Subcutaneous abdominal adipose tissue (tissue), 5 donors: ENCODE results near the gene MAP7D1.
"Not testable (repeated sequence)": the region's sequence is repeated elsewhere in the genome, so short reads cannot be mapped to it uniquely, and the experiment has no call there.

Experiments
- H3K27ac ChIP-seq: one replicate; pipeline ENCODE4 v1.7.0; 2013; ENCODE audit warnings: low read depth, mild to moderate bottlenecking, inconsistent platforms, low read length, moderate library complexity
- H3K27me3 ChIP-seq, 5 donors: one replicate each; pipeline ENCODE4 v1.7.0; 2013; ENCODE audit warnings: low read length in 5 of 5, inconsistent platforms in 1 of 5; ENCODE audit not compliant: control insufficient read depth in 5 of 5, insufficient read depth in 4 of 5
- H3K36me3 ChIP-seq, 5 donors: one replicate each; pipeline ENCODE4 v1.7.0; 2013; ENCODE audit warnings: low read length in 5 of 5; ENCODE audit not compliant: control insufficient read depth in 5 of 5, insufficient read depth in 5 of 5
- H3K4me1 ChIP-seq, 5 donors: one replicate each; pipeline ENCODE4 v1.7.0; 2013; ENCODE audit warnings: low read length in 5 of 5, mild to moderate bottlenecking in 3 of 5, moderate library complexity in 1 of 5; ENCODE audit not compliant: control insufficient read depth in 5 of 5, insufficient read depth in 5 of 5
- H3K4me3 ChIP-seq, 5 donors: one replicate each; pipeline ENCODE4 v1.7.0; 2013; ENCODE audit warnings: low read length in 5 of 5, low read depth in 1 of 5
- H3K9ac ChIP-seq, 5 donors: one replicate each; pipeline ENCODE4 v1.7.0; 2013; ENCODE audit warnings: low read length in 5 of 5, mild to moderate bottlenecking in 4 of 5, moderate library complexity in 3 of 5
- H3K9me3 ChIP-seq, 5 donors: one replicate each; pipeline ENCODE4 v1.7.0; 2013; ENCODE audit warnings: low read length in 5 of 5; ENCODE audit not compliant: control insufficient read depth in 5 of 5
- donor health status: healthy.
- donor health status: healthy.
- donor health status: healthy.
- donor health status: healthy.
- donor health status: healthy.

The MAP7D1 gene

DNA sequence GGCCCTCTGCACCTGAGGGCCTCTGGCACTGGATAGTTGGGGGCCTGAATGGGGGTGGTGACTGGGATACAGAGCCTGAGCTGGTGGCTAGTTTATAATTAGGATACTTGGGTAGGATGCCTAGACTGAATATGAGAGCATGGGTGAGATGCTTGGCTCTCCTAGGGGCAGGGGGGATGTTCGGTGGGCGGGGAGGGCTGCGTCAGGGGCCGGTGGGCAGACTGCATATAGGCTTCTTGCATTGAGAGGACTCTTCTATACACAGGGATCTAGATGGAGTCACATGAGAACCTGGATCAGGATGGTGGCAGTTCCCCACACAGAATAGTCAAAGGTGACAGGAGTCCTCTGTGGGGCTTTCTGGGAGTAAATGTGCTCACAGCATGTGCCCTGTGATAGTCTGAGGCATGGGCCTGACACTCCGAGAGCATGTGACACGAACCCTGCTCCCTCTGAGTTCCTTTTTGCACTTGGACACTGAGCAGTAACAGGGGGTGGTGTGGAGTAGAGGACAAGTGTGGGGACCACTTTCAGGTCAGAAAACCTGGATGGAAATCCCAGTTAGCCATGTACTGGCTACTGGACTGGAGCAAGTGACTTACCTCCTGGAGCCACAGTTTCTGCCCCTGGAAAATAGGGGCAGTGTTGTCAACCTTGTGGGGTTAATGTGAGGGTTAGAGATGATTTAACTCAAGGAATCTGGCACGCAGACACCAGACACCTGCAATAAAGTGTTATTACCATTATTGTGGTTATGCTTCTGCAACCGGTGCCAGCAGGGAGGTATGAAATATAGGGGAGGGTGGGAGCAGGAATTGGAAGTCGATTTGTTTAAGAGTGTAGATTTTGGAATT, 2.2 kb downstream of the MAP7D1 start:
- peaks cover 0 to 12% (median 7%) of the 10 kb centered on the region in 5 donors for H3K36me3 ChIP-seq
- H3K4me1 ChIP-seq = peaks cover 16 to 80% (median 74%) of the 10 kb centered on the region in 5 donors
- no peaks in the 10 kb centered on the region for H3K9me3 ChIP-seq
- peak overlapping the region; percentile 87 to 99 (median 94) for H3K9ac ChIP-seq
- peak overlapping the region; percentile 100 for H3K27ac ChIP-seq
- no peaks in the 10 kb centered on the region for H3K27me3 ChIP-seq
- H3K4me3 ChIP-seq = peak overlapping the region; percentile 90 to 99 (median 96)

DNA sequence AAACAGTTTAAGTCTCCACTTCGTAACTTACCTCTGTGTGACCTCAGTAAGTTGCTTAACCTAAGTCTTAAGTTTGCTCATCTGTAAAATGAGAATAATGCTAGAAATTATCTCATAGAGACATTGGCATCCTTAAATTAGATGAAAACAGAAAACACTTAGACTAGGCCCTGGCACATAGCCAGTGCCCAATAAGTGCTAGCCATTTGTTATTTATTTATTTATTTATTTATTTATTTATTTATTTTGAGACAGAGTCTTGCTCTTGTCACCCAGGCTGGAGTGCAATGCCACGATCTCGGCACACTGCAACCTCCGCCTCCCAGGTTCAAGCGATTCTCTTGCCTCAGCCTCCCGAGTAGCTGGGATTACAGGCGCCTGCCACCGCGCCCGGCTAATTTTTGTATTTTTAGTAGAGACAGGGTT, 2.9 kb downstream of the MAP7D1 start:
- H3K9me3 ChIP-seq, H3K27me3 ChIP-seq: not testable (repeated sequence)
- Histone ChIP-seq H3K9ac (peak overlapping the region in 4 of 5 donors; percentile 92 to 99 (median 94)), H3K27ac (peak overlapping the region; percentile 100), H3K36me3 (peaks cover 0 to 12% (median 7%) of the 10 kb centered on the region in 5 donors), H3K4me1 (peaks cover 16 to 84% (median 81%) of the 10 kb centered on the region in 5 donors), H3K4me3 (peak overlapping the region; percentile 90 to 99 (median 96))

DNA sequence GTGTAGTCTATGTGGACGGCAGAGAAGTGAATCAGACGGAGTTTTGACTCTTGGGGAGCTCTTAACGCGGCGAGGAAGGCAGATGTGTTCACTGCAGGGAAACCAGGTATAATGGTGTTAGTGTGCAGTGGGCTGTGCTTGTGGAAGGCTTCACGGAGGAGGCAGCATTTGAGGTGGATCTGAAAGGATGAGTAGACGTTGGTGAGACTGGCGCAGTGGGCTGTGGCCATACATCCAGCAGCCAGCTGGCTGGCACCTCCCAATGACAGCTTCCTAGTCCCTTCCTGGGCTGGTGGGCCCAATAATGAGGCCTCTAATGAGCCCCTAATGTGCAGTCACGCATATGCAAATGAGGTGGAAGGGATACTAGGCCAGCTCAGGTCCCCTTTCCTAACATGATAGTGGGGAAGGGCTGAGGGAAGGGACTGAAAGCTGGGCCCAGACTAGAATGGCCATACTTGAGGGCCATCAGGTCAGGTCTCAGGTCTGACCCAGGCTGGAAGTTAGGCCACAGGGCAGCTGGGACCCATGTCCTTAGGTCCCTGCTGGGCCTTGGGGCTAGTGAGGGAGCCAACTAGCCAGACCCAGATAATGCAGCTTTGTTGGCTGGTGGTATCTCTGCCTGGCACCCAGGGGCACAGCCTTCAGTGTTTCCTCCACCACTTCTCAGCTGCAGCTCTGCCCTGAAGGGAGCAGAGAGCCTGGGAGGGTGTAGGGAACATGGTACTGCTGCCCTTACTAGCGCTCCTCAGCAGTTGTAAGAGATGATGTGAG, 3.8 kb downstream of the MAP7D1 start:
- Histone ChIP-seq H3K9me3 (no peaks in the 10 kb centered on the region), H3K27me3 (no peaks in the 10 kb centered on the region), H3K27ac (peak overlapping the region; percentile 88), H3K4me3 (peak overlapping the region; percentile 49 to 67 (median 59)), H3K9ac (peak overlapping the region; percentile 52 to 87 (median 78)), H3K4me1 (peaks cover 19 to 86% (median 83%) of the 10 kb centered on the region in 5 donors), H3K36me3 (peaks cover 0 to 12% (median 7%) of the 10 kb centered on the region in 5 donors)

DNA sequence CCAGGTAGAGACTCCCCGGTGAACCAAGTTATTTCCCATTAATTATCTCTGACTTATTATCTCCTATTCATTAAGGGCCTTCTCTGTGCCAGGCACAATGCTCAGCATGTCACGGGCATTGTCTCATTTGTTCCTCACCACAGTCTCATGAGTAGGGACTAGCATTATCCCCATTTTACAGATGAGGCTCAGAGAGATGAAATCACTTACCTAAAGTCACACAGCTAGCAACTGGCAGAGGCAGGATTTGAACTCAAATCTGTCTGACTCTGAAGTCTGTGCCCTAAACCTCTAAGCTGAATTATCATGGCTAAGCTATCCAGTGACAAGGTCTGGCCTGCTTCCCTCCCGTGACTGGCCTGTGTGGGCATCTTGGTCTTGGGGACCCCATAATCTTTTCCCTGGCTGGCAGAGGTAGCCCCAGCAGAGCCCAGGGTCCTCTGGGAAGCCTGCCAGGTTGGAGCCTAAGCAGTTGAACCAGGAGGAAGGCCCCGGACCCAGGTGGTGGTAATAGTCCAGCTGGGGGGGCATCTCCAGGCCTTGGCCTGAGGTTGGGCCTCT, 4.5 kb downstream of the MAP7D1 start:
- Histone ChIP-seq H3K9me3 (no peaks in the 10 kb centered on the region), H3K9ac (peak overlapping the region; percentile 64 to 87 (median 78)), H3K27ac (peak overlapping the region; percentile 88), H3K4me3 (peak overlapping the region; percentile 49 to 67 (median 59)), H3K4me1 (peaks cover 19 to 83% (median 83%) of the 10 kb centered on the region in 5 donors), H3K36me3 (peaks cover 0 to 12% (median 7%) of the 10 kb centered on the region in 5 donors), H3K27me3 (no peaks in the 10 kb centered on the region)

DNA sequence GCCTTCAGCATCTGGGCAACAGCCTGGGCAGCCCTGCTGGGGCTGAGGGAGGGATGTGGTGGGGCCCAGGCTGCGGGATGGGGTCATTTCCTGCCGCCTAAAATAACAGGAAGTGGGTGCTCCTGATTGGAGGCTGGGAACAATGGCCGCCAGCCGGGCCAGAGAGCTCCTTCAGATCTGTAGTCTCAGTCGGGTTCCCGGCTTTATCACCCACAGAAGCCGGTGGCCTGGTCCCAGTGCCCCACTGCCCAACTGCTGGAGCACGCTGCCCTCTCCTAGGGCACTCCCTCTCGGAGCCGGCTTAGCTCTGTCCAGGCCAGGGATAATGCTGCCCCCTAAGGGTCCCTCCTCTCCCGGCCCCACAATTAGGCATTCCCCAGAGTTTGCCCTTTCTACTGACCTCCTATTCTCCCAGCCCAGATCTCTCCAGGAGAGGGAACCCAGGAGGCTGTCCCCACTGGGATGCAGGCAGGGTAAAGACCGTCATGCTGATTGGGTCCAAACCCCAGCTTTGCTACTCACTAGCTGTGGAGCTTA, 5.1 kb downstream of the MAP7D1 start:
- H3K9ac ChIP-seq = peak overlapping the region; percentile 64 to 87 (median 78)
- no peaks in the 10 kb centered on the region for H3K27me3 ChIP-seq
- H3K4me3 ChIP-seq = peak overlapping the region; percentile 58 to 79 (median 60)
- H3K4me1 ChIP-seq = peaks cover 19 to 89% (median 85%) of the 10 kb centered on the region in 5 donors
- peak overlapping the region; percentile 88 for H3K27ac ChIP-seq
- H3K36me3 ChIP-seq = peaks cover 0 to 12% (median 7%) of the 10 kb centered on the region in 5 donors
- H3K9me3 ChIP-seq = no peaks in the 10 kb centered on the region

DNA sequence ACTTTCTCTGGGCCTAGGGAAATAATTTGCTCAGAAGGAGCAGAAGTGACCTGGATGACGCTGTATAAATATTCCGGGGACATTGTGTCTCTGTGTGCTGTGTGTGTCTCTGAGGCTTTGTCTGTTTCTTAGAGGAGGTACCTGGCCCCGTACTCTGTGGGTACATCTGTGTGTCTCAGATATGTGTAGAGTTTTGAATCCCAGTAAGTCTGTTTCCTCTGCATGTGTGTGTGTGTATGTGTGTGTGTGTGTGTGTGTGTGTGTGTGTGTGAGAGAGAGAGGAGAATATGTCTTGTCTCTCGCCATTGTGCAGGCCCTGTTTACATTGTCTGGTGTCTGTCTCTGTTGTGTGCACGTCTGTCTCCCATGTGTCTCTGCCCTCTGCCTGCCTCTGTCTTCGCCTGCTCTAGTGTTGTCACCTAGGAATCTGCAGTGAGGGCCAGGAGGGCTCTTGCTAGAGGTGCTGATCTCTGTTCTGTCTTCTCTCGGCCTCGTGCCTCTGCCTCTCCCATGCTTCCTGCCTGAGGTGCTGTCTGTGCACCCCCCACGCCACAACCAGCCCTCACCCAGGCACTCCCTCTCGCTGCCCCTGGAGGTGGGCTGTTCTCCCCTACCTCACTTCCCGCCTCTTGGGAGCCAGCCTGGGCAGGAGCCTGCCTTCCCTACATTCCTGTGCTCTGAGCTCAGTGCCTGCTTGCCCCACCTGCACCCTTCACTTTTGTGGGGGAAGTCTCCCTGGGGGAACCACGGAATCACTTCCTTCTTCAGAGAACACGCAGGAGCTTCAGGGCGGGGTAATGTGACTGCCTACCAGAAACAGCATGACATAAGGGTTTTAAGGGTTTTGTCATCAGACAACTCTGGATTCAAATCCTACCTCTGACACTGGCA, 5.9 kb downstream of the MAP7D1 start:
- Histone ChIP-seq H3K4me1 (peaks cover 19 to 94% (median 93%) of the 10 kb centered on the region in 5 donors), H3K9me3 (no peaks in the 10 kb centered on the region), H3K27me3 (no peaks in the 10 kb centered on the region), H3K27ac (peak overlapping the region; percentile 88), H3K4me3 (peak overlapping the region; percentile 58 to 79 (median 60)), H3K36me3 (peaks cover 0 to 12% (median 9%) of the 10 kb centered on the region in 5 donors), H3K9ac (peak overlapping the region; percentile 64 to 87 (median 78))

DNA sequence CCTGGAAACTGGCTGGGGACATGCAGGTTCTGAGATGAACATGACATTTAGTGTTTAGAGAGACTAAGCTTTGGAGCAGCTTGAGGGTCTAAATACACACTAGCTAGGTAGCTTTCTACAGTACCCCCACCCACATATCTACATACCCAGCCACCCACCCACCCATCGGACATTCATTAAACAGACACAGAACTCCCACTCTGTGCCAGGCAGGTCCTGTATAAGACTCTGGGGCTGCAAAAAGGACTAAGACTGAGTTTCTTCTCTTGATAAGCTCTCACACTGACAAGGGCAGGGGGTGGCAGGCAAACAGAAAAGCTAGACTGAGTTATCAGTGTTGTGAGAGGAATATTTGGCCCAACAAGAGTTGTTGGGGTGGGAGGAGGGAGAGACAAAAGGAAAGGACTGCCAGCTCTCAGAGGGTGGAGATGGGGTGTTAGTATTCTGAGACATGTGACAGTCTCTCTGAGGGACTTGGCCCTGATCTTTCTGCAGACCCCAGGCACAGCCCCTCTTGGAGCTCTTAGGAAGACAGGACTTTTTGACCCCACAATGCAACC, 6.8 kb downstream of the MAP7D1 start:
- H3K9ac ChIP-seq = peak overlapping the region; percentile 64 to 79 (median 78)
- no peaks in the 10 kb centered on the region for H3K9me3 ChIP-seq
- H3K27me3 ChIP-seq = no peaks in the 10 kb centered on the region
- H3K4me1 ChIP-seq = peaks cover 19 to 96% (median 92%) of the 10 kb centered on the region in 5 donors
- peak overlapping the region; percentile 88 for H3K27ac ChIP-seq
- H3K4me3 ChIP-seq = peak overlapping the region in 1 of 5 donors; percentile 23
- peaks cover 0 to 19% (median 18%) of the 10 kb centered on the region in 5 donors for H3K36me3 ChIP-seq

DNA sequence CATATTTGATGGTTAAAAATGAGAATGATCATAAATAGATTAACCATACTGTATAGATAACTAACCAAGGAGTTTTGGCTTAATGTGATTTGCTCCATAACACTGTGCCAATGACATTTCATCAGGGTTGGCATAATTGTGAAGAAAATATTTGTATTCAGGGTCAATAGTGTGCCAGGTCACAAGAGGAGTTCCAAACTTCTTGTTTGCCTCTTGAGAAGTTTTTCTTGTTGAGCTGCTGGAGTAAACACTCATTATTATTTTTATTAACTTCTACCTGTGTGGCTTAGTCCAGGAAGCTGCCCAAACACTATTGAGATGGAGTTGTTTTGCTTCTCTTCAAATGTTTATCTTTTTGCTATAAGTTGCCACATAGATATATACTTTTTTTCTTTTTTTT, 7.5 kb downstream of the MAP7D1 start:
- Histone ChIP-seq H3K36me3 (peaks cover 0 to 20% (median 16%) of the 10 kb centered on the region in 5 donors), H3K27ac (peak overlapping the region; percentile 88), H3K27me3 (no peaks in the 10 kb centered on the region), H3K9ac (peak overlapping the region in 3 of 5 donors; percentile 48 to 78 (median 64)), H3K4me1 (peaks cover 15 to 96% (median 90%) of the 10 kb centered on the region in 5 donors), H3K4me3 (peak overlapping the region in 1 of 5 donors; percentile 23), H3K9me3 (no peaks in the 10 kb centered on the region)
